Activated CD4-positive, CD25-positive, alpha-beta regulatory T cell treated with anti-CD3 and anti-CD28 coated beads, Interleukin-2, amount 50 U/mL, for 16 hours (primary cell): ENCODE measurements around the gene TSPAN10.

Source experiments
- DNase-seq: peaks from one replicate; pipeline ENCODE4 v3.0.0-alpha.2; 2020; ENCODE audit warnings: low read depth, low spot score

TSPAN10 gene

GRCh38 chr17:81631482-81631881 lies 5.5 kb upstream of the TSPAN10 start:
- no peak for DNase-seq

- DNase-seq: no peak
Observed at GRCh38 chr17:81635431-81635830, 1.6 kb upstream of the TSPAN10 start.

- no peak for DNase-seq
Observed at GRCh38 chr17:81635973-81636504, 957 bp upstream of the TSPAN10 start.

GRCh38 chr17:81638683-81639082 lies 1.7 kb downstream of the TSPAN10 start:
- no peak for DNase-seq

- DNase-seq: no peak
Observed at GRCh38 chr17:81640011-81640410, 3.0 kb downstream of the TSPAN10 start.

GRCh38 chr17:81641825-81642489 lies 5.0 kb downstream of the TSPAN10 start:
- no peak for DNase-seq

GRCh38 chr17:81644496-81644895 lies 7.5 kb downstream of the TSPAN10 start:
- DNase-seq: no peak

GRCh38 chr17:81644976-81645952 lies 8.3 kb downstream of the TSPAN10 start:
- no peak for DNase-seq

GRCh38 chr17:81646869-81647600 lies 10.0 kb downstream of the TSPAN10 start:
- no peak for DNase-seq

GRCh38 chr17:81647640-81648012 lies 10.6 kb downstream of the TSPAN10 start:
- DNase-seq: no peak

GRCh38 chr17:81648013-81648706 lies 11.2 kb downstream of the TSPAN10 start:
- no peak for DNase-seq

- DNase-seq: no peak
Observed at GRCh38 chr17:81648707-81649085, 11.7 kb downstream of the TSPAN10 start.

- DNase-seq: no peak
Observed at GRCh38 chr17:81650951-81651350, 14.0 kb downstream of the TSPAN10 start.

GRCh38 chr17:81651692-81652091 lies 14.7 kb downstream of the TSPAN10 start:
- no peak for DNase-seq

GRCh38 chr17:81652906-81653771 lies 16.1 kb downstream of the TSPAN10 start:
- DNase-seq: no peak

- no peak for DNase-seq
Observed at GRCh38 chr17:81655378-81656117, 18.6 kb downstream of the TSPAN10 start.

- DNase-seq: no peak
Observed at GRCh38 chr17:81656118-81656743, 19.2 kb downstream of the TSPAN10 start, which contains the start of gene PDE6G. TSS of gene PDE6G (minus strand) at chr17:81656542. CDS start at chr17:81653305, 3,237 bp downstream.

GRCh38 chr17:81656835-81657234 lies 19.8 kb downstream of the TSPAN10 start:
- DNase-seq: no peak

GRCh38 chr17:81659038-81659437 lies 22.0 kb downstream of the TSPAN10 start:
- no peak for DNase-seq
